ENCODE data around the gene TNIK. TPM values are rescaled to one million over a fixed set of nuclear protein-coding genes. Genes with fewer than 3 reads are reported as not detected.

TNIK gene
- total RNA-seq, 4 donors from 2014 or later: 32.9 to 41.7 (median 38.0) TPM

DNA sequence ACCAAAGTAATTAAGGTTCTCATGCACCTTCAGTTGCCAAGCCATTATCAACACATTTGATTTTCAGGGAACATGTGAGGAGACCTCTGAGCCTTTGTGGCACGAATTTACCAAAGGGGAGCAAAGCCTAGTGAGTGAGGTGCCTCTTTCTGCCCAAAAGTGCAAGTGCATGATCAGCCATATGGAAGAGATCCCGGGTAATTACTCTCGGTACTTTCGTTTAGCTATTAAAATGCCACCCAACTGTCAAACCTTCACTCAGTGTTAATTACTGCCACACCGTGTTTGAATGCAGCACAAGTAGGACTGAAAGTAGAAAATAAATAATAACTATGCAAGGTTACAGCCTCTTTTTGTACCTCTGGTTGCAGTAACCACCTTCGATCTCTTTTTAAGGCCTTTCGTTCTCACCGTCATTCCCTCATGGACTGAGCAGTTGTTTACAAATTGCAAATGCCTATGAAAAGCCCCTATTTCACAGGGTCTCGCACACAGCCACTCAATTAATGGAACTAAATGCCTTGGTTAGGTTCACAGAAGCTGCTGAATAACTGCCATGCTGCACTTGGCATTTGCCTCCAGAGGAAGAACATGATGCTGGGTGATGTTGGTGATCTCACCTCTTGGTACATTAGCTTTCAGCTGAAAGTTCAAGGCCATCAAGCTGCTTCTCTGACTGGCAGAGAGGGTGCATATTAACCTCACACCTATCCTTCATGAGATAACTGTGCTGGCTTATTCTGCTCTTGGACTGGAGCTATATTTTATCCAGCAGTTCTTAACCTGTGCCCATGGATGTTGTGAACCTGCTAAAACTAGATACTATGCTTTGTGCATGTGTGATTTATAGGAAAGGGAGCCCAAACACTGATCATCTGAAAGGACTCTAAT, 69.9 kb downstream of the TNIK start:
- Histone ChIP-seq H3K27me3 (no peaks in the 10 kb centered on the region), H3K4me3 (no peak overlapping the region), H3K4me1 (peaks cover 0 to 31% (median 6%) of the 10 kb centered on the region in 3 donors), H3K36me3 (no peaks in the 10 kb centered on the region), H3K9me3 (peaks cover 0 to 7% (median 0%) of the 10 kb centered on the region in 3 donors), H3K27ac (no peak overlapping the region)
- WGBS, 2 donors (ENCODE audit: low coverage in 1 of 2): 91 to 93% methylated on average over 9 of the region's 9 CpGs
- TF ChIP-seq, protein P1, sequence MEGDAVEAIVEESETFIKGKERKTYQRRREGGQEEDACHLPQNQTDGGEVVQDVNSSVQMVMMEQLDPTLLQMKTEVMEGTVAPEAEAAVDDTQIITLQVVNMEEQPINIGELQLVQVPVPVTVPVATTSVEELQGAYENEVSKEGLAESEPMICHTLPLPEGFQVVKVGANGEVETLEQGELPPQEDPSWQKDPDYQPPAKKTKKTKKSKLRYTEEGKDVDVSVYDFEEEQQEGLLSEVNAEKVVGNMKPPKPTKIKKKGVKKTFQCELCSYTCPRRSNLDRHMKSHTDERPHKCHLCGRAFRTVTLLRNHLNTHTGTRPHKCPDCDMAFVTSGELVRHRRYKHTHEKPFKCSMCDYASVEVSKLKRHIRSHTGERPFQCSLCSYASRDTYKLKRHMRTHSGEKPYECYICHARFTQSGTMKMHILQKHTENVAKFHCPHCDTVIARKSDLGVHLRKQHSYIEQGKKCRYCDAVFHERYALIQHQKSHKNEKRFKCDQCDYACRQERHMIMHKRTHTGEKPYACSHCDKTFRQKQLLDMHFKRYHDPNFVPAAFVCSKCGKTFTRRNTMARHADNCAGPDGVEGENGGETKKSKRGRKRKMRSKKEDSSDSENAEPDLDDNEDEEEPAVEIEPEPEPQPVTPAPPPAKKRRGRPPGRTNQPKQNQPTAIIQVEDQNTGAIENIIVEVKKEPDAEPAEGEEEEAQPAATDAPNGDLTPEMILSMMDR (IDR thresholded peaks at IDR 0.05): no peak
- TF ChIP-seq POLR2A (IDR thresholded peaks at IDR 0.05) (no peak), EP300 (IDR thresholded peaks at IDR 0.05) (no peak), POLR2AphosphoS5 (IDR thresholded peaks at IDR 0.05) (no peak)
- ATAC-seq: no peak

GRCh38 chr3:171389491-171389890, 70.7 kb downstream of the TNIK start:
- WGBS, 2 donors (ENCODE audit: low coverage in 1 of 2): 76% methylated on average over 3 of the region's 3 CpGs
- H3K36me3 ChIP-seq: no peaks in the 10 kb centered on the region
- ATAC-seq: no peak
- peaks cover 3 to 39% (median 6%) of the 10 kb centered on the region in 3 donors for H3K4me1 ChIP-seq
- no peak overlapping the region for H3K4me3 ChIP-seq
- H3K9me3 ChIP-seq: peaks cover 0 to 7% (median 0%) of the 10 kb centered on the region in 3 donors
- TF ChIP-seq POLR2A (IDR thresholded peaks at IDR 0.05) (no peak), POLR2AphosphoS5 (IDR thresholded peaks at IDR 0.05) (no peak)
- no peaks in the 10 kb centered on the region for H3K27me3 ChIP-seq
- H3K27ac ChIP-seq: no peak overlapping the region

DNA sequence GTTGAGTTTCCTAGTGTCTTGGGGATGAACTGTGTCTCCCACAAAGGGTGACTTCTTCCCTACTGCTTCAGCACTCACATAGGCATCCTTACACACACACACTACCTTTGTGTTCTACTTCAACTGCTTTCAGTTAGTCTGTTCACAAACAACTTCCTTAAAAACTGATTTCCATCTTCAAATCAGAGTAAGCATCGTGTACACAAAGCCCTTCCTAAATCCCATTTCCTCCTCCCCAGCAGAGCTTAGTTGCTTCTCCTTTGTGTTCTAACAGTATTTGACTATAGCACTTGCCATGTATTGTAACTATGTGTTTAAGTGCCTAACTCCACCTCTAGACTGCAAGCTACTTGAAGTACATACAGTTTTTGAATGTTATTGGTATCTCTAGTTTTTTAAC, 71.7 kb downstream of the TNIK start:
- 72 to 75% methylated on average over 1 of the region's 1 CpG for WGBS, 2 donors (ENCODE audit: low coverage in 1 of 2)
- Histone ChIP-seq H3K9me3 (peaks cover 0 to 7% (median 0%) of the 10 kb centered on the region in 3 donors), H3K4me1 (peaks cover 10 to 46% (median 14%) of the 10 kb centered on the region in 3 donors), H3K36me3 (no peaks in the 10 kb centered on the region), H3K27ac (no peak overlapping the region), H3K27me3 (no peaks in the 10 kb centered on the region), H3K4me3 (no peak overlapping the region)
- no peak for TF ChIP-seq POLR2A (IDR thresholded peaks at IDR 0.05)
- no peak for TF ChIP-seq EP300 (IDR thresholded peaks at IDR 0.05)
- no peak for TF ChIP-seq POLR2AphosphoS5 (IDR thresholded peaks at IDR 0.05)
- TF ChIP-seq, protein P1 (IDR thresholded peaks at IDR 0.05): no peak
- no peak for ATAC-seq

DNA sequence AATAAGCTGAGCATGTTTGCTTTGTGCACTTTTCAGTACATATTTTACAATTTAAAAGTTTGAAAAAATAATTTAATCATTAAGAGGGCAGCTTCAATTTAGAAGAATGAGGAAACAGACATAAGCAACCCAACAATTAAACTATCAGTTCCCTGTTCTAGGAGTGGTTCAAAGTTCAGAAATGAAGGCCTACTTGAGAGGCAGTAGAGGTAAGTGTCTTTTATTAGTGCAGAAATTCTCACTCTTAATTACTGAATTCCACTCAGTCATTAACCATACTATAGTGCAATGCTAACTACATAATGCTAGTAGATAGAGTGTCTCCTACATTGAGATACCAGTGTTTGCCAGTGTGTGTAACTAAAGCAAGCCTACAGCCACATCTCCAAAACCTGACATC, 73.1 kb downstream of the TNIK start:
- TF ChIP-seq POLR2A (IDR thresholded peaks at IDR 0.05) (no peak), POLR2AphosphoS5 (IDR thresholded peaks at IDR 0.05) (no peak), EP300 (IDR thresholded peaks at IDR 0.05) (no peak)
- TF ChIP-seq, protein P1 (IDR thresholded peaks at IDR 0.05): no peak
- H3K27me3 ChIP-seq: no peaks in the 10 kb centered on the region

GRCh38 chr3:171385086-171385485, 75.1 kb downstream of the TNIK start:
- TF ChIP-seq, protein P1 (IDR thresholded peaks at IDR 0.05): no peak
- TF ChIP-seq POLR2A (IDR thresholded peaks at IDR 0.05): no peak
- no peak for TF ChIP-seq POLR2AphosphoS5 (IDR thresholded peaks at IDR 0.05)
- TF ChIP-seq EP300 (IDR thresholded peaks at IDR 0.05): no peak
- Histone ChIP-seq H3K36me3 (no peaks in the 10 kb centered on the region), H3K4me3 (no peak overlapping the region), H3K27ac (peak overlapping the region in 1 of 4 donors; percentile 60), H3K27me3 (no peaks in the 10 kb centered on the region), H3K9me3 (no peaks in the 10 kb centered on the region), H3K4me1 (peaks cover 18 to 71% (median 21%) of the 10 kb centered on the region in 3 donors)
- 59 to 89% methylated on average over 5 of the region's 5 CpGs for WGBS, 2 donors (ENCODE audit: low coverage in 1 of 2)
- ATAC-seq: no peak

More for the DNA sequence above, 73.1 kb downstream of the TNIK start:
- no peaks in the 10 kb centered on the region for H3K36me3 ChIP-seq
- no peak overlapping the region for H3K27ac ChIP-seq
- peaks cover 11 to 52% (median 15%) of the 10 kb centered on the region in 3 donors for H3K4me1 ChIP-seq
- H3K4me3 ChIP-seq: no peak overlapping the region
- ATAC-seq: no peak
- H3K9me3 ChIP-seq: peaks cover 0 to 7% (median 0%) of the 10 kb centered on the region in 3 donors

Measured in gastroesophageal sphincter (tissue), 4 donors.